SK-N-SH (cell line): ENCODE measurements around the gene GAB1.

Experiments used
- CHD2 ChIP-seq: fragments of 150-350 bp; IDR thresholded peaks from 2 replicates; pipeline ENCODE4 v1.6.1; 2018; ENCODE audit warnings: low read length; ENCODE audit not compliant: partially characterized antibody
- EP300 ChIP-seq, 2 experiments: IDR thresholded peaks; 2 replicates each; pipeline versions ENCODE4 v1.4.0 to v1.6.1; 2012; ENCODE audit warnings: borderline replicate concordance in 1 of 2, low read depth in 1 of 2, low read length in 1 of 2
- NRF1 ChIP-seq: IDR thresholded peaks from 2 replicates; pipeline ENCODE4 v1.6.1; 2012; ENCODE audit warnings: low read depth, mild to moderate bottlenecking, low read length
- TF ChIP-seq, protein P1 (sequence below): fragments of 200-600 bp; sonication (generic); IDR thresholded peaks from 2 replicates; pipeline ENCODE4 v1.6.1; 2017; ENCODE audit warnings: antibody characterized with exemption, mild to moderate bottlenecking, moderate library complexity

DNA sequence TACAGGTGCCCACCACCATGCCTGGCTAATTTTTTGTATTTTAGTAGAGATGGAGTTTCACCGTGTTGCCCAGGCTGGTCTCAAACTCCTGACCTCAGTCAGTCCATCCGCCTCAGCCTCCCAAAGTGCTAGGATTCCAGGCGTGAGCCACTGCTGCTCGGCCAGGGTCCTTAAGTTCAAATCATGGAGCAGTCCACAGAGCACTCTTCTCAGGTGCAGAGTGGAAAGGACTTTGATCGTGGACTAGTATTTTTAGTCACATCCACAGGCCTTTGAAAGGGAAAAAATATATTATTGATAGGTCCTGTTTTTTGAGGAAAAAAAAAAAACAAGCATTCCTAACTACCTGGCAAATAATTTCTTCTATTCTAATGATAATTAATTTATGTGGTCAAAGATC, 31.2 kb downstream of the GAB1 start:
- TF ChIP-seq, protein P1, sequence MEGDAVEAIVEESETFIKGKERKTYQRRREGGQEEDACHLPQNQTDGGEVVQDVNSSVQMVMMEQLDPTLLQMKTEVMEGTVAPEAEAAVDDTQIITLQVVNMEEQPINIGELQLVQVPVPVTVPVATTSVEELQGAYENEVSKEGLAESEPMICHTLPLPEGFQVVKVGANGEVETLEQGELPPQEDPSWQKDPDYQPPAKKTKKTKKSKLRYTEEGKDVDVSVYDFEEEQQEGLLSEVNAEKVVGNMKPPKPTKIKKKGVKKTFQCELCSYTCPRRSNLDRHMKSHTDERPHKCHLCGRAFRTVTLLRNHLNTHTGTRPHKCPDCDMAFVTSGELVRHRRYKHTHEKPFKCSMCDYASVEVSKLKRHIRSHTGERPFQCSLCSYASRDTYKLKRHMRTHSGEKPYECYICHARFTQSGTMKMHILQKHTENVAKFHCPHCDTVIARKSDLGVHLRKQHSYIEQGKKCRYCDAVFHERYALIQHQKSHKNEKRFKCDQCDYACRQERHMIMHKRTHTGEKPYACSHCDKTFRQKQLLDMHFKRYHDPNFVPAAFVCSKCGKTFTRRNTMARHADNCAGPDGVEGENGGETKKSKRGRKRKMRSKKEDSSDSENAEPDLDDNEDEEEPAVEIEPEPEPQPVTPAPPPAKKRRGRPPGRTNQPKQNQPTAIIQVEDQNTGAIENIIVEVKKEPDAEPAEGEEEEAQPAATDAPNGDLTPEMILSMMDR, result no peak
- TF ChIP-seq EP300 (IDR thresholded peaks at IDR 0.05; ENCODE audit: borderline replicate concordance in 1 of 2, low read depth in 1 of 2, low read length in 1 of 2) (no peak), CHD2 (no peak), NRF1 (no peak)
